HepG2 (cell line): Measurements from ENCODE around the gene ATP5PB.

Source experiments
- ARNT2 ChIP-seq: sonication (generic); formaldehyde crosslinking; IDR thresholded peaks from 2 replicates; pipeline ENCODE4 v1.8.0; 2022; ENCODE audit warnings: mild to moderate bottlenecking, low read depth, missing genetic modification reagents, moderate library complexity
- CC2D1A ChIP-seq: sonication (generic); formaldehyde crosslinking; IDR thresholded peaks from 2 replicates; pipeline ENCODE4 v1.8.1; 2023; ENCODE audit warnings: mild to moderate bottlenecking, missing genetic modification reagents
- CHD2 ChIP-seq: IDR thresholded peaks from 2 replicates; pipeline ENCODE4 v1.6.1; 2011; ENCODE audit warnings: low read depth, low read length, improper control_type of control experiment
- GATAD1 ChIP-seq: IDR thresholded peaks from 2 replicates; pipeline ENCODE4 v1.6.1; 2016; ENCODE audit warnings: missing genetic modification reagents, missing compliant biosample characterization
- POLR2AphosphoS5 ChIP-seq: IDR thresholded peaks from 2 replicates; pipeline ENCODE4 v1.6.1; 2012; ENCODE audit warnings: low read depth, low read length
- SNRNP70 ChIP-seq: fragments of 200-400 bp; formaldehyde crosslinking; IDR thresholded peaks from 2 replicates; pipeline ENCODE4 v1.6.1; 2017; ENCODE audit warnings: mild to moderate bottlenecking, low read depth, low read length, moderate library complexity
- SP1 ChIP-seq, 2 experiments: fragments of 450-650 bp in 1 of 2; sonication (generic) in 1 of 2; formaldehyde crosslinking in 1 of 2; IDR thresholded peaks; 2 replicates each; pipeline versions ENCODE4 v1.4.0 to v1.6.1; 2016 to 2020; ENCODE audit warnings: missing genetic modification reagents in 1 of 2
- SSRP1 ChIP-seq: IDR thresholded peaks from 2 replicates; pipeline ENCODE4 v1.6.1; 2016; ENCODE audit warnings: control low read depth
- TEF ChIP-seq: sonication (generic); formaldehyde crosslinking; IDR thresholded peaks from 2 replicates; pipeline ENCODE4 v1.5.0; 2020; ENCODE audit warnings: missing genetic modification reagents
- ZKSCAN1 ChIP-seq: fragments of 150-350 bp; IDR thresholded peaks from 2 replicates; pipeline ENCODE4 v1.6.1; 2014; ENCODE audit warnings: low read length
- TF ChIP-seq, protein P1 (sequence below): sonication (generic); formaldehyde crosslinking; IDR thresholded peaks from 2 replicates; pipeline ENCODE4 v1.8.1; 2022; ENCODE audit warnings: mild to moderate bottlenecking, missing genetic modification reagents
- TF ChIP-seq, protein P2 (sequence below): sonication (generic); formaldehyde crosslinking; conservative IDR thresholded peaks from 2 replicates; pipeline ENCODE4 v1.8.1; 2023; ENCODE audit warnings: missing genetic modification reagents
- TF ChIP-seq, protein P3 (sequence below): sonication (generic); formaldehyde crosslinking; IDR thresholded peaks from 2 replicates; pipeline ENCODE4 v1.4.0; 2020; ENCODE audit warnings: missing genetic modification reagents

GRCh38 chr1:111468717-111469100, 19.4 kb downstream of the ATP5PB start:
- TF ChIP-seq GATAD1 (CRISPR knock-in tag) (no peak), TEF (no peak), SNRNP70 (no peak), SSRP1 (CRISPR knock-in tag) (no peak), CHD2 (no peak), SP1 (IDR thresholded peaks at IDR 0.05) (no peak), SP1 (CRISPR knock-in tag; IDR thresholded peaks at IDR 0.05) (no peak), CC2D1A (no peak), POLR2AphosphoS5 (no peak), ARNT2 (CRISPR knock-in tag) (no peak), ZKSCAN1 (no peak)
- TF ChIP-seq, protein P1, sequence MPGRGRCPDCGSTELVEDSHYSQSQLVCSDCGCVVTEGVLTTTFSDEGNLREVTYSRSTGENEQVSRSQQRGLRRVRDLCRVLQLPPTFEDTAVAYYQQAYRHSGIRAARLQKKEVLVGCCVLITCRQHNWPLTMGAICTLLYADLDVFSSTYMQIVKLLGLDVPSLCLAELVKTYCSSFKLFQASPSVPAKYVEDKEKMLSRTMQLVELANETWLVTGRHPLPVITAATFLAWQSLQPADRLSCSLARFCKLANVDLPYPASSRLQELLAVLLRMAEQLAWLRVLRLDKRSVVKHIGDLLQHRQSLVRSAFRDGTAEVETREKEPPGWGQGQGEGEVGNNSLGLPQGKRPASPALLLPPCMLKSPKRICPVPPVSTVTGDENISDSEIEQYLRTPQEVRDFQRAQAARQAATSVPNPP: no peak
- TF ChIP-seq, protein P2, sequence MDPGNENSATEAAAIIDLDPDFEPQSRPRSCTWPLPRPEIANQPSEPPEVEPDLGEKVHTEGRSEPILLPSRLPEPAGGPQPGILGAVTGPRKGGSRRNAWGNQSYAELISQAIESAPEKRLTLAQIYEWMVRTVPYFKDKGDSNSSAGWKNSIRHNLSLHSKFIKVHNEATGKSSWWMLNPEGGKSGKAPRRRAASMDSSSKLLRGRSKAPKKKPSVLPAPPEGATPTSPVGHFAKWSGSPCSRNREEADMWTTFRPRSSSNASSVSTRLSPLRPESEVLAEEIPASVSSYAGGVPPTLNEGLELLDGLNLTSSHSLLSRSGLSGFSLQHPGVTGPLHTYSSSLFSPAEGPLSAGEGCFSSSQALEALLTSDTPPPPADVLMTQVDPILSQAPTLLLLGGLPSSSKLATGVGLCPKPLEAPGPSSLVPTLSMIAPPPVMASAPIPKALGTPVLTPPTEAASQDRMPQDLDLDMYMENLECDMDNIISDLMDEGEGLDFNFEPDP: no peak
- TF ChIP-seq, protein P3, sequence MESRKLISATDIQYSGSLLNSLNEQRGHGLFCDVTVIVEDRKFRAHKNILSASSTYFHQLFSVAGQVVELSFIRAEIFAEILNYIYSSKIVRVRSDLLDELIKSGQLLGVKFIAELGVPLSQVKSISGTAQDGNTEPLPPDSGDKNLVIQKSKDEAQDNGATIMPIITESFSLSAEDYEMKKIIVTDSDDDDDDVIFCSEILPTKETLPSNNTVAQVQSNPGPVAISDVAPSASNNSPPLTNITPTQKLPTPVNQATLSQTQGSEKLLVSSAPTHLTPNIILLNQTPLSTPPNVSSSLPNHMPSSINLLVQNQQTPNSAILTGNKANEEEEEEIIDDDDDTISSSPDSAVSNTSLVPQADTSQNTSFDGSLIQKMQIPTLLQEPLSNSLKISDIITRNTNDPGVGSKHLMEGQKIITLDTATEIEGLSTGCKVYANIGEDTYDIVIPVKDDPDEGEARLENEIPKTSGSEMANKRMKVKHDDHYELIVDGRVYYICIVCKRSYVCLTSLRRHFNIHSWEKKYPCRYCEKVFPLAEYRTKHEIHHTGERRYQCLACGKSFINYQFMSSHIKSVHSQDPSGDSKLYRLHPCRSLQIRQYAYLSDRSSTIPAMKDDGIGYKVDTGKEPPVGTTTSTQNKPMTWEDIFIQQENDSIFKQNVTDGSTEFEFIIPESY (CRISPR knock-in tag): no peak
